Activated CD8-positive, alpha-beta memory T cell treated with anti-CD3 and anti-CD28 coated beads for 1 hour (primary cell): Measurements from ENCODE around the gene CAMK2A.

ENCODE experiments used
- DNase-seq, 2 donors: peaks; one replicate each; pipeline ENCODE4 v3.0.0-alpha.2; 2020; ENCODE audit warnings: low read depth in 1 of 2; ENCODE audit errors: extremely low read depth in 1 of 2

CAMK2A gene

GRCh38 chr5:150189728-150190502 lies 99.7 kb downstream of the CAMK2A start, which contains the start of gene SLC6A7:
Gene SLC6A7, plus strand, starts transcription at chr5:150190062. Its CDS starts 266 bp downstream, at chr5:150190328.
- DNase-seq, result no peak

- no peak for DNase-seq
Observed at GRCh38 chr5:150189326-150189725, 100.2 kb downstream of the CAMK2A start.

DNA sequence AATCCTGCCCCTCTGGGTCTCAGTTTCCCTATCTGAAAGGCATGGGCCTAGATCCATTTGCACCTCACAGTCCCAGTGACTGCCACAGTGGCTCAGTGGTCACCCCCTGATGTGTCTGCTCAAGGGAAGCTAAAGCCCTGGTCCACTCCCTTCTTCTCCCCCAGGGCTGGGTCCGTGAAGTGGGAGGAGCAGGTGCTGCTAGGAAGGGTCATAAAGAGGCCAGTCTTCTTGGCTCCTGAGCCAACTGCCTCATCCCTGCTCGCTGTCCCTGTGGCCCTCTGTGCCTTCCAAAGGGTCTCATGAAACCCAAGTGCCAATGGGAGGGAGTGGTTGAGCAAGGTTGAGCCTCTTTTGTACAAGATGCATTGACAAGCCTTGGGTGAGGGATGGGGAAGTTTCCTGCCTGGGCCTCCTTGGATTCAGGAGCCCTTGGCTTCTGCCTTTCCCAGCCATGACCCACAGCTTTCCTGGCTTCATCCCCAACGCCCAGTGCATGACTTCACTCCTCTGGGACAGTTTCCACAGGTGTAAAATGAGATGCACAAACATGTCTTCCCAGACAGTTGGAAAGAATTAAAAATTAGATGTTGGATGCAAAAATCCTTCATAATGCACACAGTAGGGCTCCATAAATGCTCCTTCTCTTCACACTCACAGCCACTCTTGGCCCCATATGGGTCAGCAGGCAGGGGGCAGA lies 101.3 kb downstream of the CAMK2A start:
- no peak for DNase-seq

DNA sequence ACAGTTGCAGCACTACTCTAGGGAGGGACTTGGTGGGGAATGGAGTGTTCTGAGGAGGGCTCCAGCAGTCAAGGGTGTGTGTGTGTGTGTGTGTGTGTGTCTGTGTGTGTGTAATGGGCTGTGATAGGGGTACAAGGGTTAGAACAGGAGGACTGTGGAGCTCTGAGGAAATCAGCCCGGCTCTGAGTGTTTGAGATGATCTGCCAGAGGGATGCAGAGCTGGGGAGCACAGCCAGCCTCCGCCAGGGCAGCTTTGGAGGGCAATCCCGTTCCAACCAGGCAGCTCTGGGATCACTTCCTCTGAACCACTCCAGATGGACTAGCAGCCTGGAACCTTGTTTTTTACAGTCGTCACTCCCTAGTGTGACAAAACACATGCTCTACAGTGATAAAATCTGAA lies 102.7 kb downstream of the CAMK2A start:
- no peak for DNase-seq

GRCh38 chr5:150186137-150186536 lies 103.4 kb downstream of the CAMK2A start:
- no peak for DNase-seq

DNA sequence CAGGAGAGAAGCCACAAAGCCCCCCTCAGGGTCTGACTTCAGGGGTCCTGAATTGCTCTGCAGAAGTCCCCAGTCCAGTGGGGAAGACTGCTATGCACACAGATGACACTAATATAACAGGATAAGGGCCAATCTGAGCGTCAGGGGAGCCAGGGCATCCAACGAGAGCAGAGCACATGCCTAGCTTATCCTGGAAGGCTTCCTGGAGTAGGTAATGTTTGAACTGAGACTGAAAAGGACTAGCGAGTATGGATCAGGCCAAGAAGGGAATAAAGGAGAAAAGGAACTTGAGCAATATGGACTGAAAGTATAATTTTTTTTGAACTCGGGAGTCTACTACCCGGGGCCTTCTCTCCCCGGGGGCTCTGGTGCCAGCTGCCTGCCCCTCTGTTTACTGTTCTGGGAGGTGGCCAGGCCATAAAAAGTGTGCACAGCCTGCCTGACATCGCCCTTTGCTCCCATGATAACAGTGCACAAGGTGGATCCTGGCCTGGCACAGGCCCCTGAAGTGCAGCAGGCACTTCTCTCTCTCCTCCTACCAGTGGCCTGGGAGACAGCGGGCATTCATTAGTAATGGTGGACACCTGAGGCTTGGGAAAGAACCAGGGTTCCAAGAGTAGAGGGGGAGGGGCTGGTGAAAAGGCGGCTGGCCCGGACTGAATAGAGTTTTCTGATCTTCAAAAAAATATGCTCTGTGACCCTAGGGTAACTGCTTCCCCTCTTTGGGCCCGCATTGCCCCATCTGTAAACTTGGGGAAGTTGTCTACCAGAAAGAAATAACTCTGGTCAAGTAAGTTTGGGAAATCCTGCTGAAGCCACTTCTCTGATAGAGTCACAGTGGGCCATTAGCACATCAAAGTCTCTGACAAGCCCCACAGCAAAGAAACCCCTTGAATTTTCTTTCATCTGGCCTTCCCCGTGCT lies 104.3 kb downstream of the CAMK2A start:
- DNase-seq, result no peak

- no peak for DNase-seq
Observed at GRCh38 chr5:150184006-150184405, 105.6 kb downstream of the CAMK2A start.

- DNase-seq, result no peak
Observed at GRCh38 chr5:150183436-150183835, 106.1 kb downstream of the CAMK2A start.

- no peak for DNase-seq
Observed at GRCh38 chr5:150182774-150183173, 106.8 kb downstream of the CAMK2A start.

DNA sequence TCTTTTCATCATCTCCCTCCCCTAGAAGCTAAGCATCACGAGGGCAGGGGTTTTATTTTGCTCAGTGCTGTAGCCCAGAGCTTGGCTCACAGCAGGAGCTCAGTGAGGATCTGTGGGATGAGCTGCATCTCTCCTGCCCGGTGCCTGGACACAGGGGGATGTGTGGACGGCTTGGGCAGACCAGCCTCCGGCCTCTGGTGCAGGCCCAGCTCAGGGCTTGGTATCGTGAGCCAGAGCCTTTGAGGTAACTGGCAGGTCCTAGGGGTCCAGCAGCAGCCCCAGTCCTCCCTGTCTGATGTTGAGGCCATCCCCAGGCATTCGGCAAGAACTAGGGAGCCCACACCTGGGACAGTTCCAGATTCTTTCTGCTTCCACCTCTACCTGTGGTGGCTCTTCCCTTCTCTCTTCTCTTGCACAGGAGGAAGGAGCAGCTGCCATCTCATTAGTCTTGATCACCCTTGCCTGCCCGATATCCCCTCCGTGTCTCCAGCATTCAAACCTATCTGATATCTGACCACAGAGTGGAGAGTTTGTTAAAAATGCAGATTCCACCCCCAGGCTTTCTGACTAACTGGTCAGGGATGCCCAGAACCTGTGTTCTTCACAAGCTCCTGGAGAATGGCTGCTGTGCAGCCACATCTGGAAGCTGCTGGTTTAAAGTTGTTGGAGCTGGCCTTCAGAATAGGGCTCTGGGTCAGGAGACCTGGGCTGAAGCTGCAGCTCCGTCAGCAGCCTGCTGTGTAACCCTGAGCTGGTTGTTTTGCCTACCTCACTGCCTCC lies 107.6 kb downstream of the CAMK2A start:
- DNase-seq, result no peak

DNA sequence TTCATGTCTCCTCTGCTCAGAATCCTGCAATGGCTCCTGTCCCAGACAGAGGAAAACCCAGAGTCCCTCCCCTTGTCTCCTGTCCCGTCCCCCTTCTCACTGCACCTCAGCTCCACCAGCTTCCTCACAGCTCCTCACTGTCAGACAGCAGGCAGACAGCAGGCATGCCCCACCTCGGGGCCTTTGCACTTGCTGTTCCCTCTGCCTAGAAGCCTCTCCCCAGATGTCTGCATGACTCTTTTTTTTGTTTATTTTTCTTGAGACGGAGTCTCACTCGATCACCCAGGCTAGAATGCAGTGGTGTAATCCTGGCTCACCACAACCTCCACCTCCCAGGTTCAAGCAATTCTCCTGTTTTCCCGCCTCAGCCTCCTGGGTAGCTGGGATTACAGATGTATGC lies 108.5 kb downstream of the CAMK2A start:
- DNase-seq, result no peak

DNA sequence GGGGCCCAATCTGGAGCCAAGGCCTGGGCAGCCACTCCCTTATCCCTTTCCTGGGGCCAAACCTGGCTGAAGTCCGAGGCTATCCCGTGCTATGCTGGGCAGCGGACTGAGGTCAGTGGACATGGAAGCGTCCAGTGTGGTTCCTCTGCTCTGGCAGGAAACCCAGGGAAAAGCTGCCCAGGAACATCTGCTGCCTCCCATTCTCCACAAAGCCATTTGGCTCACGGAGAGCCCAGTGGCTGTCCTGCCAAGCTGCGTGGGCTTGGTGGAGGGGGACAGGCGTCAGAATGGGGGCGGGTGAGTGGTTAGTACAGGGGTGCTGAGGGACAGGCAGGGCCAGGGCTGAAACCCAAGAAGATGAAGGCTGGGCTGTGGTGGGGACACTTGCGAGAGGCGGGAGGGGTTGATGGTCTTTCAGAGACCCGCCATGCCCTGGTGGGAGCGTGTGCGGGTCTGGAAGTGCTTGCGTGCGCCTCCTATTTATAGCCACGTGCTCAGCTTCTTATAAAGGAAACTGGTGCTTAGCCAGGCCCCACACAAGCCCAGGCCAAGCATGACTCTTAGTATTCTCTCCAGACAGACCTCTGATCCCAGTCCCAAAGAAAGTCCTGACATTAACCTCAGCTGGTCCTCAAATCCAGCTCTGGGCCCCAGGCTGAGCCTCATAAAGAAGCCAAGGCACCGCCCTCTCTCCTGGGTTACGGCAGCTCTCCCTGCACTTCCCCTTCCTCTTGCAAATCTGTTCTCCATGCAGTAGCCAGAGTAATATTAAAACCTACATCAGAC lies 109.1 kb downstream of the CAMK2A start:
- DNase-seq, result no peak

- DNase-seq, result no peak
Observed at GRCh38 chr5:150179019-150179620, 110.5 kb downstream of the CAMK2A start.

GRCh38 chr5:150178262-150178661 lies 111.3 kb downstream of the CAMK2A start:
- DNase-seq, result no peak

GRCh38 chr5:150177721-150178120 lies 111.9 kb downstream of the CAMK2A start:
- no peak for DNase-seq

DNA sequence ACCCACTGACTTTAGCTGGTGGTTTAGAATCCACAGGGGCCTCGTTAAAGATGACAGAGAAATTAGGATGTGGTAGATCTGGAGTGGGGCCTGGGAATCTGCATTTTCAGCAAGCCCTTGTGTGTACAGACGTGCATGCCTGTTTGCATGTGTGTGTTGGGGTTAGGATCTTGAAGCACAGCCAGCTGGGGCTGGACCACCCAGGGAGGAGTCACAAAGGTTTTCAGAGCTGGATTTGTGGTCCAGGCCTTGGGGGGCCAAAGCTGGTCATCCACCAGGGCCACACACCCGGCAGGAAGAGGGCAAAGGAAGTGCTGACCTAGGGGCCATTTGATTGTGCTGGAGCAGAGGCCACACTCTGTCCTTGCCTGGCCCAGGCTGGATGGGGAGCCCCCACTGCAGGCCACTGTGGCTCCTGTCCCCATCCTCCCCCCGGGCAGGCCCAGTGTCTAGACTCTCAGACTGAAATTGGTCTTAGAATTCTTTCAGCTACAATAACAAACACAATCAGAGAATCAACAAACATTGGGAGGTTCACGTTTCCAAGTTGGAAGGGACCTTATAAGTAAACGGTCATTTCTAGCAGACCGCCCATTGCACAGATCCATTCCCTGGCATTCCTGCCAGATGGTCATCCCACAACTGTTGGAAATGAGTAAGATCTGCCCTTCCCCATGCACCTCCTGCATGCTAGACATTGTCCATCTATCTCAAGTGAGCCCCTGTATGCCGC lies 112.7 kb downstream of the CAMK2A start:
- DNase-seq, result no peak

DNA sequence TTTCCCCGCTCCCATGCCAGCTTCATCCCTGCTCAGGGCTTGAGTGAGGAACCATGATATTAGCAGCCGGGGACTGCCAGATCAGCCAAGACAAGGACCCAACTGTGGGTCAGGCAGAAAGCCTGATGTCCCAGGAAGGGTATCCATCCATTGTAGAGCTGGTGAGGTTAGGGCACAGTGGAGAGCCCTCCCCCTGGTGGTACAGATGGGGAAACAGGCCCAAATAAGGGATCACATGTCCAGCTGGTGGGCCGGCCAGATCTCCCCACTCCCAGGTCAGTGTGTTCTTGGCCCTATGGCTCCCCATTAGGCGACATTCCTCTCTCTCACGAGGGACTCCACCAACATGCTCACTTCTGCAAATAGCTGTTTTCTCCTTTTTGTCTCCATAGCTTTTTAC lies 114.0 kb downstream of the CAMK2A start:
- no peak for DNase-seq

GRCh38 chr5:150175076-150175475 lies 114.5 kb downstream of the CAMK2A start:
- DNase-seq, result no peak

GRCh38 chr5:150174285-150174684 lies 115.3 kb downstream of the CAMK2A start:
- DNase-seq, result no peak
